Inferior parietal cortex (tissue), 1 donor: ENCODE measurements around the gene RALGPS1.

Experiments used
- DNase-seq: peaks from one replicate; pipeline ENCODE4 v3.0.0-alpha.2; 2016; ENCODE audit errors: extremely low spot score

The RALGPS1 gene, protein sequence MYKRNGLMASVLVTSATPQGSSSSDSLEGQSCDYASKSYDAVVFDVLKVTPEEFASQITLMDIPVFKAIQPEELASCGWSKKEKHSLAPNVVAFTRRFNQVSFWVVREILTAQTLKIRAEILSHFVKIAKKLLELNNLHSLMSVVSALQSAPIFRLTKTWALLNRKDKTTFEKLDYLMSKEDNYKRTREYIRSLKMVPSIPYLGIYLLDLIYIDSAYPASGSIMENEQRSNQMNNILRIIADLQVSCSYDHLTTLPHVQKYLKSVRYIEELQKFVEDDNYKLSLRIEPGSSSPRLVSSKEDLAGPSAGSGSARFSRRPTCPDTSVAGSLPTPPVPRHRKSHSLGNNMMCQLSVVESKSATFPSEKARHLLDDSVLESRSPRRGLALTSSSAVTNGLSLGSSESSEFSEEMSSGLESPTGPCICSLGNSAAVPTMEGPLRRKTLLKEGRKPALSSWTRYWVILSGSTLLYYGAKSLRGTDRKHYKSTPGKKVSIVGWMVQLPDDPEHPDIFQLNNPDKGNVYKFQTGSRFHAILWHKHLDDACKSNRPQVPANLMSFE

DNA sequence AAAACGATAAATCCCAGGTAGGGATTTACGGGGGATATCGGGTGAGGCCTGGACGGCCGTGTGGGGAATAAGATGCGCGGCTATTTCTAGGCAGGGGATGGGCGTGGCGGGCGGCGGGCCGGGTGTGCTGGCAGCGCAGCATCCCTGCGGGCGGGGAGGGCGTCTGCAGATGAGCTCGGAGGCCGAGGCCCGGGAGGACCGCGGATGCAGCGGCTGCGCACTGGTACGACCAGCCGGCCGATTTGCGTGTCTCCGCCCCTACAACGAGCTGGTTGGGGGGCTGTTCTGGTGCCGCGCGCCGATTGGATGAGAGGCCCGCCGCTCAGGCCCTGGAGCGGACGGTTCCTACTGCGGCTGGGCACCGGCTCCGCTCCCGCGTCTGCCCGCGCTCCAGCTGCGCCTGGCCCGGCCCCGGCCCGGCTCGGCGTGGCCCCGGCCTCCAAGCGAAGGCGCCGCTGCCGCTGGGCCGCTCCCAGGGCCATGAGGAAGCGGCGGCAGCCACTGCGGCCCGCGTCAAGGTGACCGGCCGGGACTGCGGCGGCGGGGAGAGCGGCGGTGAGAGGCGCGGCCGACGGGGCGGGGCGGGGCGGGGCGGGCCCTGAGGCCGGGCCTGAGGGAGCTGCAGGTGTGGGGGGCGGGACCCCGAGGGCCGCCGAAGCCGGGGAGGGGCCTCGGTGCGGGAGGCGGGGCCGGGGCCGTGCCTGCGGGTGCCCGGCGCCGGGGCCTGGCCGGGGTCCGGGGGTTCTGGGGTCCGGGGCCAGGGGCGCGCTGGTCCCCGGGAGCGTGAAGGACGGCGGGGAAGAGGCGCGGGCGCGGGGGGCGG is at the start of gene RALGPS1:
RALGPS1 (plus strand) TSS at position 325 of the 823 bp plus-strand sequence. CDS start 47,508 bp downstream, outside the sequence.
- peak; percentile 91 for DNase-seq

DNA sequence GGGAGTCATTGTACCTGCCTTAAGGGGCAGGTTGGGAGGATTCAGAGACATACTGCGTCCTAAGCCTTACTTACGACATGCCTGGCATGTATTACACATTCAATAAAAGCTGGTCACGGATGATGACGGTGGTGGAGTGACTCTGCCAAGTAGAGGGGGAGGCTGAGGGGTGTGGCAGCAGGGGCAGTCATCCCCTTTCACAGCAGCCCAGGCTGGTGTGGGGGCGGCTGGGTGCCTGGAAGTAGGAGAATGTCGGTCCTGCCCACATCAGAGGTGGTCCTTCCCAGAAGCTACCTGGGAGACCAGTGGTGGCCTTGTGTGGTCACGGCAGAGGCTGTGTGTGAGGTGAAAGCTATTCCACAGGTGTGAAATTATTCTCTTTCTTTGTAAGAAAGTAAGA is 45.2 kb upstream of the RALGPS1 start:
- no peak for DNase-seq

DNA sequence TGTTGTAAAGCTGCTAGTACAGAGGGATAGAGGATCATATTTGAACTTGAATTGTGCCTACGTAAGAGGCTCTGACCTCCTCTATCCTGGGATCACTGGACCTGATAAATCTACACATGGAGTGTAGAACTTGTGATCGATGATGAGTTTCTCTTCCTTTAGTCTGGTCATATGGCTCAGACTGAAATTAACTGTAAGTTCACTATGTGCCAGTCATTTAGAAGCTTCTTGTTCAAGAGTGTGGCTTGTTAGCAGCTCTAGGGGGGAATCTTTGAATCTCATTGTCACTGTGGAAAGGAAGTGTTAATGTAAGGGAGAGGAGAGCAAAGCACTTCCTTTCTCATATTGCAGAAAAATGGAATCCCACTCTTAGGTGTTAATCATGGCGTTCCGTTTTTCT is 42.1 kb upstream of the RALGPS1 start:
- no peak for DNase-seq

DNA sequence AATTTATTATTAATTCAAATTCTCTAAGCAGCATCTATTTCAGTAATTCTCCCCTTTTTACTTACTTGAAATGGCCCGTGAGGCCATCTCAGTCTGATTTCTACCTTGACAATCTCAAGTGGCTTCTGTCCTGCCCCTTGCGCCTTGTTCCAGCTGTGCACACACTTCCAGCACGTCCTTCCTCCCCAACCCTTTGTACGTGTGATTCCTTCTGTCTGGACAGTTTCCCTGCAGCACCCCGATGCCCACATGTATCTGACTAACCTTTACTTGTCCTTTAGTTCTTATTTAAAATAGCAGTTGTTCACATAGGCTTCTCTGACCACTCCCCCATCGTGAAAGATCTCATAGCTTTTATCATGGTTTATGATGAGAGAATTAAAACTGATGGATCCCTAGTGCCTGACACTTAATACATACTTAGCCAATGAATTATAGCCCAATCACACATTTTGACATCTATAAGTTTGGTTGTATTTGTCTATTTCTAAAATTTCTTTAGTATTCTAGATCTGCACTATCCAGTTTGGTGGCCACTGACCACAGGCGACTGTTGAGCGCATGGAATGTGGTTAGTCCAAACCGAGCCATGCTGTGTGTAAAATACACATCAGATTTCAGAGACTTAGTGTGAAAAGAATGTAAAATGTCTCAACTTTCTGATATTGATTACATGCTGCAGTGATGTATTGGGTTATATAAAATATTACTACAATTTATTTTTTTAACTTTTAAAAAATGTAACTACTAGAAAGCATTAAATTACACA is 39.9 kb upstream of the RALGPS1 start:
- DNase-seq: no peak

DNA sequence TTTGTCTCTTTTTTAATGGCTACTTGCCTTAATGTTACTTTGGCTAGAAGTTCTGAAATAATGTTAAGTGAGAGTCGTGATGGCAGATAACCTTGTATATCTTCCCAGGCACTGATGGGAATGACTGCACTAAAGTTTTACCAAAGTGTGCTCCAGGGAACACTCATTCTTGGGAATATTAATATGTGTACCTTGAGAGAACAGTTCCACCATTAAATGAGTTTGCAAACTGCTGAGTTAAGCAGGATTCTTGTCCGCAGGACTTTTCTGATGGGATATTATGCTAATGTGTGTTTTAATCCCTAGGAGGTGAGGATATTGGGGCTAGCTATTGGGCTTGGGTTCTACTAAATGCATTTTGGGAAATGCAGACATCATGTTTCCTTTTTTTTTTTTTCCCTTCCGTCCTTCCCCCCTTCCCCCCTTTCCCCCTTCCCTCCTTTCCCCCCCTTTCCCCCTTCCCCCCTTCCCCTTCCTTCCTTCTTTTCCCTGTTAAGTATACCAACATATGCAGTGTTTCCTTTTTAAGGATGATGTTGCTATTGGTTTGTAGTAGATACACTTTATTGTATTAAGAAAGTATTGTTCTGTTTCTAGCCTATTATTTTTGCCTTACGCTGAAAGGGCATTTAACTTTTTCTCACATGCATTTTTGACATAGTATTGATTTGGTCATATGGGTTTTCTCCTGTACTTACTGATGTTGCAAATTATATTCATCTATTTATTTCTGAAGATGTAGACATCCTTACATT is 38.6 kb upstream of the RALGPS1 start:
- no peak for DNase-seq

DNA sequence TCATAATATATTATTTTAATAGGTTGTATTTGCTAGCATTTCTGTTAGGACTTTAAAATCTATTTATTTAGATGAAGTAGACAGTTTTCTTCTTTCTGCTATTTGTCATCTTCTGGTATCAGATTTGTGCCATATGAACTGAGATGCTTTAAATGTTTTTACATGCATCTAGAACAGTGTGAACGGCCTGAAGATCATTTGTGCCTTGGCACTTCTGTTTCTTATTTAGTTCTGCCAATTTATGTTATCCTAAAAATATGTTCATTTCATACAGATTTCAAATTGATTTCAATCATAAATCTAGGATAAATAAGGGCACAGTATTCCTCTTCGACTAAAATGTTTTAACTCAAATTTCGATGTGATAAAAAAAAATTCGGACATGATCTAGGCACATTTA is 38.1 kb upstream of the RALGPS1 start:
- DNase-seq: no peak

DNA sequence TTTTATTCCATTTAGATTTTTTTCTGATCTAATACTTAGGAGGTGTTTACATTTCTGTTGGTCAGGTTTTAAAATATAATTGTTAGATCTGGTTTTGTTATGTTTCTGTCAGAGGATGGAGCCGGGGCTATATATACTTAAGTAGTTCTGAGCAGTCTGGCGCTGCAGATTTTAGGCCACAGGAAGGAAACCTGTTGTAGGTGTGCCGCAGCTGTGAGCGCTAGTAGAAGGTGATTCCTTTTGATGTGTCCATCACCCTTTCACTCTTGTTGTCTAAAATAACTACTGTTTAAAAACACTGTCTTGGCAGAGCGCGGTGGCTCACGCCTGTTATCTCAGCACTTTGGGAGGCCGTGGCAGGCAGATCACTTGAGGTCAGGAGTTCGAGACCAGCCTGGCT is 37.2 kb upstream of the RALGPS1 start:
- DNase-seq: no peak

DNA sequence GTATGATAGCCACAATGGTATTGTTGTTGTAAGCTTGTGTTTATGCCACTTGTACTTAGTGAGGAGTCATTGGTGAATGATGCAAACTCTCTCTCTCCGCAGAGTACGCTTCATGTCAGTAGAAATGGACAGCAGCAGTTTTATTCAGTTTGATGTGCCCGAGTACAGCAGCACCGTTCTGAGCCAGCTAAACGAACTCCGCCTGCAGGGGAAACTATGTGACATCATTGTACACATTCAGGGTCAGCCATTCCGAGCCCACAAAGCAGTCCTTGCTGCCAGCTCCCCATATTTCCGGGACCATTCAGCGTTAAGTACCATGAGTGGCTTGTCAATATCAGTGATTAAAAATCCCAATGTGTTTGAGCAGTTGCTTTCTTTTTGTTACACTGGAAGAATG is 35.3 kb upstream of the RALGPS1 start:
- no peak for DNase-seq

DNA sequence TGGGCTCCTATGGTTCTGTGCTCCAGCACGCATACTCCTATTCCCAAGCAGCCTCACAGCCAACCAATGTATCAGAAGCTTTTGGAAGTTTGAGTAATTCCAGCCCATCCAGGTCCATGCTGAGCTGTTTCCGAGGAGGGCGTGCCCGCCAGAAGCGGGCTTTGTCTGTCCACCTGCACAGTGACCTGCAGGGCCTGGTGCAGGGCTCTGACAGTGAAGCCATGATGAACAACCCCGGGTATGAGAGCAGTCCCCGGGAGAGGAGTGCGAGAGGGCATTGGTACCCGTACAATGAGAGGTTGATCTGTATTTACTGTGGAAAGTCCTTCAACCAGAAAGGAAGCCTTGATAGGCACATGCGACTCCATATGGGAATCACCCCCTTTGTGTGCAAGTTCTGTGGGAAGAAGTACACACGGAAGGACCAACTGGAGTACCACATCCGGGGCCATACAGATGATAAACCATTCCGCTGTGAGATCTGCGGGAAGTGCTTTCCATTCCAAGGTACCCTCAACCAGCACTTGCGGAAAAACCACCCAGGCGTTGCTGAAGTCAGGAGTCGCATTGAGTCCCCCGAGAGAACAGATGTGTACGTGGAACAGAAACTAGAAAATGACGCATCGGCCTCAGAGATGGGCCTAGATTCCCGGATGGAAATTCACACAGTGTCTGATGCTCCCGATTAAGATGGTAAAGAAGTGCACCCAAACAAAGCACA is 34.2 kb upstream of the RALGPS1 start:
- DNase-seq: no peak

DNA sequence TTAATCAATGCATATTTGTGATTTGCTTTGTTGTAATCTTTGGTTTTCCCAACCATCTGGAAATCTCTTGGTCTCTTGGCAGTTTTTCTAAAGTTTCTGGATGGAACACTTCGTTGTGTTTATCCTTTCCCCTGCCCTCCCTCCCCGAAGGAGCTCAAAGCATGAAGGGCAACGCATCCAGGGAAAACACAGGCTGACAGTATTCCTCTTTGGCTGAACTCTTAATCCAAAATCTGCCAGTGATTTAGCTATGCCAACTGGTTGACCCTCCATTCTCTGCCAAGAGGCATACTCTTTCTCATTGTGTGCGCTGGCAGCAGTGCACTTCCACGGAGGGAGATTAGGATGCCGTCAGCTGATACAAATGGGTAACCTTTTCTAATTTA is 33.6 kb upstream of the RALGPS1 start:
- DNase-seq: no peak

DNA sequence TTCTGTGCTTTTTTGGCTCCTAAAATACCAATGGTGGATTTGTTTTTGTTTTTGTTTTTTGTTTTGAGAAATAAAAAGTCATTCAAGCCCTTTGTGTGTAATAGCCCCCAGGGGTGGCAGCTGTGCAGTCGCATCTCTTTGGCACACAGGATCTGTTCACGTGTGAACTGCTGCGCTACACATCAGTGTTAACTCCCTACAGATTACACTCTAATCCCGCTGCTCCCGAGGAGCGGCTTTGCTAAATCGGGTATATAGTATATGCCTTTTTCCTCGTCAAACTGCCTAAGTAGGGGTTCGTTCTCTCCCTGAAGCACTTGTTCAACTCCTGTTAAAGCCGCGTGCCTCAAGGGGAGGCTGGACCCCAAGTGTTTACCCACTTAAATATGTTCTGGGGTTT is 31.8 kb upstream of the RALGPS1 start:
- DNase-seq: no peak

DNA sequence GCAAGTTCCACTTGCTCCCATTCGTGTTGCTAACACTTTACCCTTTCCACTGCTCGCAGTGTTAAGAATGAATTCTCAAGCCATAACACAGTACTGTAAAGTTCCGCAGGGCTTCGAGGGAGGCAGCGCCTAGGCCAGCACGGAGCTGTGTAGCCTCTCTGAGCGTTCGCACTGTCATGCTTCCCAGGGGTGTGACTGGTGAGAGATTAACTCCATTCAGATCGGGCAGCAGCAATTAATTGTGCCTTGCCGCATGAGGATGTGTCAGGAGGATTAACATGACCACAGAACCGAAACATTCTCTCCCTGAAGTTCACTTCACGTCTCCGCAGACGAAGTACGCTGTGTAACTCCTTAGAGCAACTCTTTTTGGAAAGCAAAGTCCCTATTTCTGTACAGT is 30.9 kb upstream of the RALGPS1 start:
- DNase-seq: no peak

DNA sequence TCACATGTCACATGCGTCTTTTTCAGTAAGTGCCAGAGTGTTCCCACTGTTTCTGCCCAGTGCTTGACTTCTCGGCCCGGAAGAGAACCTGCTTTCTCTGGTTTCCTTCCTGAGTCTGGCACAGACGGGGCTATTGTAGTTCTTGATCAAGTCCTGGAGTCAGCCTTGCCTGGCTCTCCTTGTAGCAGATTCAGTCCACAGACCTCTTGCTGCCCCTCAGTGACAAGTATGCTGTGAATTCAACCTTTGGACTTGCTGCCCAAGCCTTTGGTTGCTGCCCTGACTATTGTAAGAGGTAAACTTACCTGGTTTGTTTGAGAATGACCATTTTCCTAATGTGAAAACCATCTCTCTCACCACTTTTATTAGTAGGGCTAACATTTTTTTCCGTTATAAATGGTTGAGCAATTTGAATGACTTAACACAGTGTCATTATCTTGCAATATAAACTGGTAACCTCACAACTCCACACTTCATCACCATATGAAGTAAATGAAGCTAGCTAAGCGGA is 29.4 kb upstream of the RALGPS1 start:
- DNase-seq: no peak

DNA sequence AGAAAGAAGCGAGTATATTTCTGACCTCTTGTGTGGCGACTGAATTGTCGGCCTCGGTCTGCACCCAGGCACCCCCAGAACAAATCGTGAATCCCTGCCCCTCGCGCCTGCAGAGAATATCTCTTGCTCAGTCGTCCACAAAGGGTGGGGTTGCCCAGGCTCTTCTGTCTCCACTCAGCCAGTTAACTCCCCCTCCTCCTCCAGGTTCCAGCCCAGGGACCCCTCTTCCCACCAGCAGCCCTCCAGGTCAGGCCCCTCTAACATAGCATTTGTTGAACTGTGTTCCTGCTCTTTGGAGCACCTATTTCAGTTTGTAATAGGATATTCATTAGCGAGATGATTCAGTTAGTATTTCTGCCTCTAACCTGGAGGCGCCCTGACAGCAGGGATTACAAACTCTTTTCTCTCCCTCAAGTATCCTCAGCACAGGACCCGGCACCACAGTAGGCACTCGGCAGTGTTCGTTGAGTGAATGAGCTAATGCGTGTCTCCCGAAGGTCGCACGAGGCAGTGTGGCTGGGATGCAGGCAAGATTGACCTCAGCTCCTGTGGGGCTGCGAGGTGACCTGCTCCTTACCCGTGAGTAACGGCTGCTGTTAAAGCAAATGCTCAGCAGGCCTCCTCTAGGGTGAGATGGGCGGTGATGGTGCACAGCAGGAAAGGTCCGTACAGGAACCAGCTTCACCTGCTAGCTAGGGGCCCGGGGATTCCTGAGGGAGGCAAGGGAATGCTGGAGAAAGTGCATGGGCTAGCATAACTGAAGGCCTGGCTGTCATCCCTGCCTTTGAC is 28.4 kb upstream of the RALGPS1 start:
- no peak for DNase-seq

DNA sequence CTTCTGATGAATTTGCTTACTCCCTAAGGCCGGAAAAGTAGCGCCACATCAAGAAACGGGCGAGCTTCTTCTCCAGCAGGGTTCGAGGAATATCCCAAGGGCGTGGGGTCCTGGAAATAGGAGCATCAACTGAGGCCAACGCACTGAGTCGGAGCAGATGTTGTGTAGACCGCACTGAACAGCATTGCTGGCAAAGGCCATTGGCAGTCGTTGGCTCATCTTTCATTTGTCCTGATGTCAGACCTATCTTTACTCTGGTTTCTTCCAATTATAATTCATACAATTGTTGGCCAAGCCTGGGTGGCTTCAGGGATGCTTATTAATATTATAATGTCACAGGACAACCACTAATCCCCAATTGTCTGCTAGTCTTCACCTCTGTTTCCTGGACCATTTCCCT is 27.7 kb upstream of the RALGPS1 start:
- no peak for DNase-seq

DNA sequence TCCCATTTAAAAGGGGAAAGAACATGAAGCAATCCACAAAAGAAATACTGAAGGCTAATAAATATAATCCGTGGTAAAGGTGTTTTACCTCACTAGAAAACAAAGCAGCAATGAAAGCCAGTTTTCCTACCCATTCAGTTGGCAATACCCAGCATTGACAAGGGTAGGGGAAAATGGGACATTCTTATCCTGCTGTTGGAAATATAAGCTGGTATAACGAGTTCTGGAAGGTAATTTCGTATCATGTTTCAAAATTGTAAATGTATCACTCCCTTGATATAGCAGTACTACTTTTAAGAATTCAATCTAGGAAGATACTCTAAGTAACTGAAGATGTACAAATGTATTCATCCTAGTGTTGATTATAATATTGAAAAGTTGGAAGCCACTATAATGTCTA is 22.9 kb upstream of the RALGPS1 start:
- no peak for DNase-seq

DNA sequence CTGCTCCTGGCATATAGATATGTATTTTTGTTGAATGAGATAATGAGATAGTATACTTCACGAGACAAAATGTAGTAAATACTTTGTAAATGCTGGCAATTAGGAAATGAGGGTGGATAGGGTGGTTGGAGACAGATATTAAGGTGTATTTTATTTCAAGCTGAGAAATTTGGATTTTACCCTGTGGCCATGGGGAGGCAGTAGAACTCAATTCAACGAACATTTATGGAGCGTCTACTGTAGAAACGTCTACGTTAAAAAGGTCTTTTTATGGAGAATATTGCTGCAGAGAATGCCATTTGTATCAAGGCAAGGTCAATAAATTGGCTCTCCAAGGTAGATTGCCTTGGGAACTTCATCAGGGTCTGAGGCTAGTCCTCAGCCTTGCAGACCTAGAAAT is 21.5 kb upstream of the RALGPS1 start:
- peak; percentile 63 for DNase-seq

DNA sequence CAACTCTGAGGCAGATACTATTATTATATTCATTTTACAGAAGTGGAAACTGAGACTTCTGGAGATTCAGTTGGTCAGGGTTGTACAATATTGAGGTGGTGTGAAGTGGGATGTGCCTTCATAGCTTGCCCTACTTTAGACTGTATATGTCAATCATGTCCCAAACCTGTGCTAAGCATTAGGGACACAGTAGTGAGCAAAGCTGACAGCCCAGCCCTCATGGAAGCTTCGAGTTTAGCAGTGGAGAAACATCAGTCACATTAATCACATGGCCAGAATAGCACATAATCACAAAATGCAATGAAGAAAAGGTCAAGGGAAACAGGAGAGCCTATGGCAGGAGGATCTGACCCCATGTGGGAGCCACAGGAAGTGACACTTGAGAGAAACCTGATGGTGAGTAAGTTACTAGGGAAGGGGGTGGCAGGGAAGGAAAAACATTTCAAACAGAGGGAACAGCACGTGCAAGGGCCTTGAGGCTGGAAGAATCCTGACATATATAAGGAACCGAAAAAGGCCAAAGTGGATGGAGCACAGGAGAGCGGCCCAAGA is 20.5 kb upstream of the RALGPS1 start:
- no peak for DNase-seq

DNA sequence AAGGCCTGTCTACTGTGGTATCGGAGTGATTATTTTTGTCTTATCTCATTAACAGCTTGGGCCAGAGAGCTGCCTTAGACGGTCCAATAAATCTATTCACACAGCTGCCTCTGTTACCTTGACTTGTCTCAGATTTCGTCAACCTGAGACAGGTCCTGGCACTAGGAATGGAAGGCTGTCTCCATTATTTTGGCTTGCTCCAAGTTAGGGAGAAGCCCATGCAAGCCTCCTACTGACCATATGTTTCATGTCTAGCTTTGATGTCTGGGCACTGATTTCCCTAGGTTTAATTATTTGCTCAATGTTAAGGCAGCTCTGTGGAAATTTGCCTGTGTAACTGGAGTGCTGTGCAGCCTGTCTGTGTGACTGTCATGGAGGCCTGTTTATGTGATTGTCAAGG is 12.4 kb upstream of the RALGPS1 start:
- DNase-seq: no peak
